ACC112 (cell line): Measurements from ENCODE around the gene FAM131A.

ENCODE experiments used
- H2AFZ ChIP-seq: fragments of 200-600 bp; sonication (generic); one replicate; pipeline ENCODE4 v1.6.0; 2017; ENCODE audit warnings: antibody characterized with exemption, low read length; ENCODE audit not compliant: unreplicated experiment
- H3K27ac ChIP-seq: fragments of 200-600 bp; sonication (generic); 2 replicates; pipeline ENCODE4 v1.5.1; 2014; ENCODE audit warnings: low read depth, mild to moderate bottlenecking, antibody characterized with exemption, low read length, moderate library complexity
- H3K27me3 ChIP-seq: fragments of 200-600 bp; sonication (generic); 2 replicates; pipeline ENCODE4 v1.6.1; 2014; ENCODE audit warnings: mild to moderate bottlenecking, antibody characterized with exemption, low read length, moderate library complexity, mixed read lengths; ENCODE audit not compliant: insufficient read depth
- H3K36me3 ChIP-seq: fragments of 200-600 bp; sonication (generic); 2 replicates; pipeline ENCODE4 v1.6.1; 2016; ENCODE audit warnings: mild to moderate bottlenecking, antibody characterized with exemption, low read length, moderate library complexity, mixed read lengths; ENCODE audit not compliant: insufficient read depth
- H3K4me1 ChIP-seq: fragments of 200-600 bp; sonication (generic); one replicate; pipeline ENCODE4 v1.6.1; 2016; ENCODE audit warnings: low read length, mixed read lengths; ENCODE audit not compliant: insufficient read depth, unreplicated experiment, control insufficient read depth
- H3K4me3 ChIP-seq: fragments of 200-600 bp; sonication (generic); 2 replicates; pipeline ENCODE4 v1.5.1; 2014; ENCODE audit warnings: mild to moderate bottlenecking, low read depth, low read length
- H3K79me2 ChIP-seq: fragments of 200-600 bp; sonication (generic); one replicate; pipeline ENCODE4 v1.6.0; 2016; ENCODE audit warnings: low read length; ENCODE audit not compliant: control insufficient read depth, unreplicated experiment, insufficient read depth

FAM131A gene

GRCh38 chr3:184366619-184367289 lies 29.4 kb downstream of the FAM131A start:
- no peak overlapping the region for H2AFZ ChIP-seq
- H3K36me3 ChIP-seq = peaks cover 21% of the 10 kb centered on the region
- H3K27ac ChIP-seq = 0 out of 2 replicates have a peak overlapping the region, but pooled peaks have one; percentile 4

GRCh38 chr3:184368116-184368515 lies 30.7 kb downstream of the FAM131A start:
- no peak overlapping the region for H2AFZ ChIP-seq
- no peak overlapping the region for H3K4me3 ChIP-seq
- H3K36me3 ChIP-seq = peaks cover 21% of the 10 kb centered on the region
- peaks cover 21% of the 10 kb centered on the region for H3K79me2 ChIP-seq
- peak overlapping the region; percentile 57 for H3K27ac ChIP-seq
- no peaks in the 10 kb centered on the region for H3K27me3 ChIP-seq
- H3K4me1 ChIP-seq = peaks cover 48% of the 10 kb centered on the region

More at GRCh38 chr3:184366619-184367289, 29.4 kb downstream of the FAM131A start:
- Histone ChIP-seq H3K27me3 (no peaks in the 10 kb centered on the region), H3K4me1 (peaks cover 46% of the 10 kb centered on the region), H3K4me3 (no peak overlapping the region), H3K79me2 (peaks cover 21% of the 10 kb centered on the region)

- Histone ChIP-seq H3K4me1 (peaks cover 51% of the 10 kb centered on the region), H3K4me3 (no peak overlapping the region), H2AFZ (no peak overlapping the region), H3K79me2 (peaks cover 17% of the 10 kb centered on the region), H3K36me3 (peaks cover 21% of the 10 kb centered on the region), H3K27ac (peak overlapping the region; percentile 57), H3K27me3 (no peaks in the 10 kb centered on the region)
Measured at GRCh38 chr3:184368586-184369183, 31.3 kb downstream of the FAM131A start.

GRCh38 chr3:184371570-184372018 lies 34.2 kb downstream of the FAM131A start:
- Histone ChIP-seq H3K4me3 (no peak overlapping the region), H3K27ac (no peak overlapping the region), H3K36me3 (peaks cover 11% of the 10 kb centered on the region), H2AFZ (no peak overlapping the region), H3K4me1 (peaks cover 37% of the 10 kb centered on the region), H3K79me2 (no peaks in the 10 kb centered on the region), H3K27me3 (peaks cover 14% of the 10 kb centered on the region)

- Histone ChIP-seq H3K27me3 (peaks cover 19% of the 10 kb centered on the region), H3K27ac (no peak overlapping the region)
Measured at GRCh38 chr3:184372296-184372821, 35.0 kb downstream of the FAM131A start.

GRCh38 chr3:184372911-184373310 lies 35.5 kb downstream of the FAM131A start:
- no peak overlapping the region for H2AFZ ChIP-seq
- peaks cover 24% of the 10 kb centered on the region for H3K27me3 ChIP-seq
- peaks cover 4% of the 10 kb centered on the region for H3K36me3 ChIP-seq

More at GRCh38 chr3:184372296-184372821, 35.0 kb downstream of the FAM131A start:
- Histone ChIP-seq H2AFZ (no peak overlapping the region), H3K36me3 (peaks cover 6% of the 10 kb centered on the region), H3K79me2 (no peaks in the 10 kb centered on the region), H3K4me1 (peaks cover 33% of the 10 kb centered on the region), H3K4me3 (no peak overlapping the region)

GRCh38 chr3:184373422-184373821 lies 36.0 kb downstream of the FAM131A start:
- H3K27ac ChIP-seq = no peak overlapping the region
- H3K79me2 ChIP-seq = no peaks in the 10 kb centered on the region
- H3K27me3 ChIP-seq = peaks cover 29% of the 10 kb centered on the region
- no peak overlapping the region for H3K4me3 ChIP-seq
- peaks cover 25% of the 10 kb centered on the region for H3K4me1 ChIP-seq
- H2AFZ ChIP-seq = no peak overlapping the region
- H3K36me3 ChIP-seq = no peaks in the 10 kb centered on the region; the same call in 1 of the 2 replicates

More at GRCh38 chr3:184372911-184373310, 35.5 kb downstream of the FAM131A start:
- Histone ChIP-seq H3K79me2 (no peaks in the 10 kb centered on the region), H3K4me1 (peaks cover 30% of the 10 kb centered on the region), H3K4me3 (no peak overlapping the region), H3K27ac (no peak overlapping the region)

GRCh38 chr3:184375747-184376461 lies 38.5 kb downstream of the FAM131A start:
- no peak overlapping the region for H3K27ac ChIP-seq

GRCh38 chr3:184377374-184377773 lies 40.0 kb downstream of the FAM131A start:
- Histone ChIP-seq H2AFZ (no peak overlapping the region), H3K27ac (no peak overlapping the region), H3K4me1 (peaks cover 3% of the 10 kb centered on the region), H3K4me3 (no peak overlapping the region), H3K79me2 (no peaks in the 10 kb centered on the region), H3K27me3 (peaks cover 61% of the 10 kb centered on the region), H3K36me3 (no peaks in the 10 kb centered on the region)

More at GRCh38 chr3:184375747-184376461, 38.5 kb downstream of the FAM131A start:
- Histone ChIP-seq H3K79me2 (no peaks in the 10 kb centered on the region), H2AFZ (no peak overlapping the region), H3K27me3 (peaks cover 46% of the 10 kb centered on the region), H3K4me3 (no peak overlapping the region), H3K36me3 (no peaks in the 10 kb centered on the region), H3K4me1 (peaks cover 11% of the 10 kb centered on the region)

- Histone ChIP-seq H3K4me3 (no peak within 1 kb of the TSS), H3K36me3 (no peaks in the 10 kb centered on the region), H3K27ac (no peak within 1 kb of the TSS), H2AFZ (no peak within 1 kb of the TSS), H3K27me3 (peaks cover 62% of the 10 kb centered on the region), H3K79me2 (no peaks in the 10 kb centered on the region), H3K4me1 (peaks cover 3% of the 10 kb centered on the region)
Measured at GRCh38 chr3:184377882-184378445, 40.6 kb downstream of the FAM131A start, which contains the start of gene THPO. THPO (minus strand) TSS chr3:184378207; CDS start chr3:184376259, 1,948 bp downstream.
